H54 (cell line): Measurements from ENCODE around the gene UCHL3.

ENCODE experiments used
- DNase-seq: peaks from one replicate; pipeline ENCODE4 v3.0.0; 2011; ENCODE audit warnings: low spot score, mixed read lengths; ENCODE audit not compliant: insufficient read length
- FAIRE-seq: peaks from 3 replicates; lab custom pipeline; 2011; peaks lifted over from hg19 to GRCh38; lab: Jason Lieb, UNC
- POLR2A ChIP-seq: IDR thresholded peaks from 2 replicates; pipeline ENCODE4 v1.6.1; 2011; ENCODE audit warnings: low read depth, mild to moderate bottlenecking, low read length

Gene UCHL3

DNA sequence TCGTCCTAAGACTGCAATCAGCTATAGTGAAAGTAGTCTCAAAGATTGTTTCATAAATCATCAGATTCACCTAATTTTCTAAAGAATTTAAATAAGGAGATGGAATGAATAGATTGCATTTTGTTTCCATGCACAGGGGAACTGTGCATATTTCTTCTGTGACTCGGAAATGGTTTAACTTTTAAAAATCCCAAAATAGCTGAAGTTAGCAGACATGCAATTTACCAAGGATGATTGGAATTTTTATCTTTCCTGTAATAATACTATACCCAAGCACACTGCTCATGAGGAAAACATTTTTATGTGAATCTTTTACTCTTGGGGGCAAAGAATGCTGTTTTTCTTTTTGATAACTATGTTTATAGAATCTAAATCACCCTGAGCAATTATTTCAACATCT, 71.6 kb downstream of the UCHL3 start:
- FAIRE-seq (peak; percentile 43), DNase-seq (no peak)
- TF ChIP-seq POLR2A, result no peak

GRCh38 chr13:75628801-75629200, 79.2 kb downstream of the UCHL3 start:
- no peak for FAIRE-seq
- DNase-seq, result no peak
- TF ChIP-seq POLR2A, result no peak

DNA sequence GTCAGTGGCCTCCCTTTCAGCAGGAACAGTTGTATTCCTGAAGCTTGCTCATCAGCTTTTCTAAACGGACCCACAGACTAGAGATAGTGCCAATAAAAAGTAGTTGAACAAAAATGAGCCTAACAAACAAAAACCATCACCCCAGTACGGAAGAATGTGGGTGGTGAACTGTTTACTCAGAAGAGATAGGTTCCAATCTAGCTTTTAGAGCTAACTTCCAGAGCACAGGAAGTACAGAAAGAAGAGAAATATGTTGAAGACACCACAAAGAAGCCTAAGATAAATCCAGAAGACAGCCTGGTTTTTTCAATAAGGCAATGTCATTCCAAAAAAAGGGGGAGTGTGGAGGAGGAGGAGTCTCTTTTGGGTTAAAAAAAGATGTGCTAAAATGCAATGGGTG, 83.7 kb downstream of the UCHL3 start:
- no peak for TF ChIP-seq POLR2A
- DNase-seq (peak; percentile 58), FAIRE-seq (peak; percentile 73)

- no peak for FAIRE-seq
Measured at GRCh38 chr13:75635101-75635827, 85.7 kb downstream of the UCHL3 start.

GRCh38 chr13:75635828-75636435, 86.3 kb downstream of the UCHL3 start, which contains the start of gene LMO7:
Gene LMO7 (plus strand): TSS chr13:75636330. CDS start chr13:75636658, 328 bp downstream.
- TF ChIP-seq POLR2A, result peak; percentile 67
- DNase-seq, result peak; percentile 65
- FAIRE-seq, result no peak

More at GRCh38 chr13:75635101-75635827, 85.7 kb downstream of the UCHL3 start:
- DNase-seq, result no peak
- TF ChIP-seq POLR2A, result no peak; the same call in 1 of the 2 replicates

DNA sequence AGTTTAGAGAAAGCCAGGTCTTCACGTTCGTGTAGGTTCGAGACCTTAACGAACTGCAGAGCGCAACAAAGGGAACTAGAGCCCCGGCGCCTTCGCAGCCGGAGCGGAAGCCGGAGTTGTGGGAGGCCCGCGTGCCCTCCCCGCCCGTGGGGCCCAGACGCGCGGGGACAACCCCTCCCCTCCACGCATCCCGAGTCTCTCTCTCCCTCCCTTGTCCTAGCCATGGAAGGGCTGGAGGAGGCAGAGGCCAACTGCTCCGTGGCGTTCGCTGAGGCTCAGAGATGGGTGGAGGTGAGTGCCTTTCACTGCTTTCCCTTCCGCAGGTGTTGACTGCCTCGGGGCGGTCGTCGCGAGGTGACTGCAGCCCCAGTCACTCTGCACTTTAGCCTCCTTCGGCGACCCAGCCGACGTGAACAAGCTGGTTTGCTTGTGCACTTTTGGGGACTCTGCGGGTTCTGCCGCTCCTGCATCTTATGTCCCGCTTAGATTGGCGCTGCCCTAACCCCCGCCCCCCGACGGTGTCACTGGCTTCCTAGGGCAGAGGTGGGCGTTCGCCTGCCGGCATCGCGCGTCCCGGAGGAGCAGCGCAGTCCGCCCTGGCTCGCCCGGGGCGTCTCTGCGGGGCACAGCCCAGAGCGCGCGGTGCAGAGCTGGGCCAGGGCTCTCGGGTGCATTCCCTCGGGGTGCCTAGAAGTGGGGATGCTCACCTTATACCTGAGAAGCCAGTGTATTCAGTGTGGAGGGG, 87.0 kb downstream of the UCHL3 start:
- DNase-seq, result peak; percentile 31
- no peak for FAIRE-seq
- no peak; the same call in 1 of the 2 replicates for TF ChIP-seq POLR2A

GRCh38 chr13:75637181-75637750, 87.7 kb downstream of the UCHL3 start:
- no peak for DNase-seq
- no peak for FAIRE-seq
- TF ChIP-seq POLR2A, result no peak

DNA sequence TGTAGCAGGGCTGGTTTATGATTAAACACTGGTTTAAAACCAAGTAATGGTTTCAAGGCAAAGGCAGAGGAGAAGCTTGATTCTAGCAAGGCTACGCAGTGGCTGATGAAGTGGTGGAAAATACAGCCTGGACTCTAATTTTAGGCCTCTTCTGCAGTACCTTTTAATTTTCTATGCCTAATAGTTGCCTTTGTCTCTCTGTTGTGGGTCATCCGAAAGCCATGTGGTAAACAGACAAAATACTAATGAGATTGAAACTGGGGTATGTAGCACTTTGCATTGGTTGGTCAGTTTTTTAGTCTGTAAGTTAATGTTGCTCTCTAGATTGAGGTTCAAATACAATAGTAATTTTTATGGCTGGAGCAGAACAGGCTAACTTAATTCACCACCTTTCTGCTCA, 89.9 kb downstream of the UCHL3 start:
- FAIRE-seq, result no peak

GRCh38 chr13:75641026-75641425, 91.4 kb downstream of the UCHL3 start:
- no peak for TF ChIP-seq POLR2A
- FAIRE-seq, result no peak
- DNase-seq, result no peak

More for the DNA sequence above, 89.9 kb downstream of the UCHL3 start:
- no peak for DNase-seq
- no peak for TF ChIP-seq POLR2A

DNA sequence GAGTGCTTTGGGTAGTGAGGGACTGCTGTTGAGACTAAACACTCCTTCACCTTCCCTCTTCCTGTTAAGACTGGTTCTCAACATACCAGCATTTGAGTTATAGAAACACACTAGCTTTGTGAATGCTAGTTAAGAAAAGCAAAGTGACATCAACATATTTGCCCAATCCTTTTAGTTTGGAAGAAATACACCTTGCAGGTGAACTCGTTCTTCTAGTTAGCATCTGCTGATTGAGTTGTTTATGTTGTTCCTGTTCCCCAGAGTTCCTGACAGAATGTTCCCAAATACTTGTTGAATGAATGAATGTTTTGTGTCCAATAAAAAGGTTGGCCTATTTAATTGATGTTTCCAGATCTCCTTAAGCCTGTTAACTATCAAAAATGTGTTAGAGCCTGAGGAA, 93.6 kb downstream of the UCHL3 start:
- DNase-seq (no peak), FAIRE-seq (no peak)
- no peak for TF ChIP-seq POLR2A

GRCh38 chr13:75643693-75644092, 94.1 kb downstream of the UCHL3 start:
- no peak for TF ChIP-seq POLR2A
- FAIRE-seq (no peak), DNase-seq (no peak)

- FAIRE-seq (no peak), DNase-seq (no peak)
- no peak for TF ChIP-seq POLR2A
Measured at GRCh38 chr13:75645141-75645540, 95.5 kb downstream of the UCHL3 start.

DNA sequence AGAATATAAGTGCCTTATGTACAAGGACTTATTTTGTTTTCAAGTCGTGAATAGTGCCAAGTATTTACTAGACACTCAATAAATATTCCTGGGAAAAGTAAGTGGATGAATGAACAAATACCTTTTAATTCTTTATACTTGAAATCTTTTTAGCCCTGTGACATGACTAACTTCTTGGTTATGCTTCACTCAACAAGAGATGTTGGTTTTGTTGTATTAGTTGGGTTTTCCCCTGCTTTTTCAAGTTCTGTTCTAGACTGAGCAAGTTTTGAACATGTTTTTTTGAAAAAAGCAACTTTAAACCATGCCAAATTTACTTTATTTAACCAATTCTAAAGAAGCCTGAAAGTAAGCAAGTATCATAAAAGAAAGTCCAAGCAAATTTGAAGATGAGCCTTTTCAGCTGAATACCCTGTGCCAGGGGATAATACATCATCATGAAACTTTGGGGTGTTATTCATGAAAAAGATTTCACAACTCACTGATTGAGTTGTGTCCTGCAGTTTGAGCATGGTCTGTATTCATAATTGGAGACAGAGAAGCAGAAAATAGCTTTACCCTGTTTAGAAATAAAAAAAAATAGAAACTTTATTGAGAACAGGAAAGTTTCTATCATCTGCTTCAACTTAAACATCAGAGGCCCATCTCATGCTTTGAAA, 97.7 kb downstream of the UCHL3 start:
- no peak for TF ChIP-seq POLR2A
- DNase-seq (no peak), FAIRE-seq (no peak)

DNA sequence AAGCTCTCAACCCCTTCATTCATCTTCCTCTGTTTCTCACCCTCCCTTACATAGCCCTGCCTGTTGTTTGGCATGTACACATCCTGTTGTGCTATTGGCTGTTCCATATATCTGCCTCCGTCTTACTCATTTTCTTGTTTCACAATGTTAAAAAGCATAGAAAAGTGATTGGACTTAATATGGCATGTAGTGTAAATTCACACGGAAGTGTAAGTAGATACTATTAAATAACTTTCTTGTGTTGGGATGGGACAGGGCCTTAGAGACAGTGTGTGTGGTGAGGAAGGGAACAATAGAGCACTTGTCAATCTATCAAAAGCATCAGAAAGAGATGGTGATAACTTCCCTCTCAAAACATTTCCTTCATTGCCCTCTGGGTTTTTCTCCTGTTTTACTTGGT, 98.9 kb downstream of the UCHL3 start:
- FAIRE-seq (no peak), DNase-seq (no peak)
- TF ChIP-seq POLR2A, result no peak
